Measurements from ENCODE around the gene AKAP13.
"Not testable (repeated sequence)": the region's sequence is repeated elsewhere in the genome, so short reads cannot be mapped to it uniquely, and the experiment has no call there.

Gene AKAP13

DNA sequence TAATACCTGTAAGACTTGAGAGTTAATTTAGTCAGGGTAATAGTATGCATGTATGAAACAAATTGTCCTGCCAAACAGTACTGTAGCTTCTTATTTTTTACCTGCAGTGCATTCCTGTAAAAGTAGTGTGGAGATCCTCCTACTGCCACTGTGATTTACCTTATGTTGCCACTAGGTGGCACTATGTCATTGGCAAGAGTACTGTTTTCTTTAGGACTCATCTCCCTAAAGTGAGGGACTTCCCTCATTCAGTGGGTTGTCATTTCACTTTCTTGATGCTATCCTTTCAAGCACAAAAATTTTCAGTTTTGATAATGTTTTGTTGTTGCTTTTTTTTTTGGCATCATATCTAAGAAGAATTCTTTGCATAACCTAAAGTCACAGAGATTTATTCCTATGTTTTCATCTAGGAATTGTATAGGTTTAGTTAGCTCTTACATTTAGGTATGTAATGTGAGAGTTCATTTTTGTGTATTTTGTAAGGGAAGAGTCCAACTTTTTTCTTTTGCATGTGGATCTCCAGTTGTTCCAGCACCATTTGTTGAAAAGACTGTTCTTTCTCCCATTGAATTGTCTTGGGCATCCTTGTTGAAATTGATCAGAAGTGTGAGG is 105.7 kb downstream of the AKAP13 start:
- Mint-ChIP-seq H3K4me1 (peaks cover 92% of the 10 kb centered on the region), H3K27ac (no peak overlapping the region), H3K36me3 (ENCODE audit: low read depth) (peaks cover 32% of the 10 kb centered on the region), H3K4me3 (no peak overlapping the region), H3K9me3 (no peaks in the 10 kb centered on the region), H3K27me3 (ENCODE audit: low read depth, poor library complexity) (no peaks in the 10 kb centered on the region)
- DNase-seq: peak; percentile 64
- TF ChIP-seq, protein P1, sequence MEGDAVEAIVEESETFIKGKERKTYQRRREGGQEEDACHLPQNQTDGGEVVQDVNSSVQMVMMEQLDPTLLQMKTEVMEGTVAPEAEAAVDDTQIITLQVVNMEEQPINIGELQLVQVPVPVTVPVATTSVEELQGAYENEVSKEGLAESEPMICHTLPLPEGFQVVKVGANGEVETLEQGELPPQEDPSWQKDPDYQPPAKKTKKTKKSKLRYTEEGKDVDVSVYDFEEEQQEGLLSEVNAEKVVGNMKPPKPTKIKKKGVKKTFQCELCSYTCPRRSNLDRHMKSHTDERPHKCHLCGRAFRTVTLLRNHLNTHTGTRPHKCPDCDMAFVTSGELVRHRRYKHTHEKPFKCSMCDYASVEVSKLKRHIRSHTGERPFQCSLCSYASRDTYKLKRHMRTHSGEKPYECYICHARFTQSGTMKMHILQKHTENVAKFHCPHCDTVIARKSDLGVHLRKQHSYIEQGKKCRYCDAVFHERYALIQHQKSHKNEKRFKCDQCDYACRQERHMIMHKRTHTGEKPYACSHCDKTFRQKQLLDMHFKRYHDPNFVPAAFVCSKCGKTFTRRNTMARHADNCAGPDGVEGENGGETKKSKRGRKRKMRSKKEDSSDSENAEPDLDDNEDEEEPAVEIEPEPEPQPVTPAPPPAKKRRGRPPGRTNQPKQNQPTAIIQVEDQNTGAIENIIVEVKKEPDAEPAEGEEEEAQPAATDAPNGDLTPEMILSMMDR (IDR thresholded peaks at IDR 0.05): peak; percentile 82

DNA sequence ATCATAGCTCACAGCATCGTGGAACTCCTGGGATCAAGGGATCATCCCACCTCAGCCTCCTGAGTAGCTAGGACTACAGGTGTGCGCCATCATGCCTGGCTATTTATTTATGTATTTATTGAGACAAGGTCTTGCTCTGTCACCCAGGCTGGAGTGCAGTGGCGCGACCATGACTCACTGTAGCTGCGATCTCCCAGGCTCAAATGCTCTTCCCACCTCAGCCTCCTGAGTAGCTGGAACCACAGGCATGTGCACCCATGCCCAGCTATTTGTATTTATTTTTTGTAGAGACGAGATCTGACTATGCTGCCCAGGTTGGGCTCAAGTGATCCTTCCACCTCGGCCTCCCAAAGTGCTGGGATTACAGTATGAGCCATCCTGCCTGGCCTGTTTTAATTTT is 107.4 kb downstream of the AKAP13 start:
- not testable (repeated sequence) for H3K27me3 Mint-ChIP-seq (ENCODE audit: low read depth, poor library complexity); DNase-seq; H3K9me3 Mint-ChIP-seq; H3K4me3 Mint-ChIP-seq
- Mint-ChIP-seq H3K4me1 (peaks cover 80% of the 10 kb centered on the region), H3K27ac (peak overlapping the region; percentile 58), H3K36me3 (ENCODE audit: low read depth) (peaks cover 33% of the 10 kb centered on the region)

DNA sequence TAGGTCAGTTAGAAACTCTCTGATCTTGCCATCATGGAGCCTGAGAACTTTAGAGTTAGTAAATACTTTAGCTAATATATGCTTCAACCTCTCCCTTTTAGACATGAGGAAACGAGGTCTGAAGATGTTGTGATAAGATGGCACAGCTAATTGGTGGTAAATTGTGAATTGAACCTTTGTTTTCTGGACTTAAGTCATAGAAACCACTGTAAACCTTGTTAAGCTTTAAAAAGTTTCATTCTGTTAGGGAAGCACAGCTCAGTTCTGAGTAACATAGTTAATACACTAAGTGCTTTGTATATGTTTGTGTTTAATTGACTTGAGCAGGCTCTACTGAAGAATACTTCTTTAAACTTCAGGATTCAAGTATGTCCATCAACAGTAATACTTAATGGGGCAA is 108.6 kb downstream of the AKAP13 start:
- Mint-ChIP-seq H3K27ac (peak overlapping the region; percentile 78), H3K4me3 (peak overlapping the region; percentile 39), H3K9me3 (no peaks in the 10 kb centered on the region), H3K27me3 (ENCODE audit: low read depth, poor library complexity) (no peaks in the 10 kb centered on the region), H3K4me1 (peaks cover 80% of the 10 kb centered on the region), H3K36me3 (ENCODE audit: low read depth) (peaks cover 33% of the 10 kb centered on the region)
- DNase-seq: no peak
- TF ChIP-seq, protein P1 (IDR thresholded peaks at IDR 0.05): no peak

DNA sequence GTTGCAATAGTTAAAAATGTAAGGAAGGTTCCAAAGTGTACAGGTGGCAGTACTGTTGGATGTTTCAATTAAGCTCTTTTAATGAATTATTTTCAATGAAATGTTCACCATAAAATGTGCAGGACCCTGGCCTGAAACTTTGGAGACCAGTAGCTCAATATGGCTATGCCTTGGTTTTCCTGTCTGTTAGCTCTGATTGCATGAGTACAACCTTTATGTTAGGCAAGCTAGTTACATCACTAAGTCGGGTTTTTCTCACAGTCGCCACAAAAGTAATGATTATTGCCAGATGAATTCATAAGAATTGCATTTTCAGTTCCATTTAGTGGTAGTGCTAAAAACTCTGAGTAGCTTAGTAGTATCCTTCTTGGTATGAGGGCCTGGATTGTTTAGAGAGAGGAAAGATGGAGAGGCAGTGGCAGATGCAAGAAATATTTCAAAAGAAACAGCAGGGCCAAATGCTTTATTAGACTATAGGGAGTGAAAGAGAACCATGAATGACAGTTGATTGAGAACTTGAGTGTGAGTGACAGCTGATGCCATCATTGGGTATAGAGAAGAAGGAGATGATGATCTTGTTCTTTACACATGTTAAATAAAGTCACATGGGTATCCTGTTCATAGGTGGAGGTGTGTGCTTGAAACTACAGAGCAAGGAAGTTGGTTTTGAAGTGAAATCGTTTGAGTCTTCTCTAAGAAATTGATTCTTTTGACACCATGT is 109.5 kb downstream of the AKAP13 start:
- no peaks in the 10 kb centered on the region for H3K9me3 Mint-ChIP-seq

DNA sequence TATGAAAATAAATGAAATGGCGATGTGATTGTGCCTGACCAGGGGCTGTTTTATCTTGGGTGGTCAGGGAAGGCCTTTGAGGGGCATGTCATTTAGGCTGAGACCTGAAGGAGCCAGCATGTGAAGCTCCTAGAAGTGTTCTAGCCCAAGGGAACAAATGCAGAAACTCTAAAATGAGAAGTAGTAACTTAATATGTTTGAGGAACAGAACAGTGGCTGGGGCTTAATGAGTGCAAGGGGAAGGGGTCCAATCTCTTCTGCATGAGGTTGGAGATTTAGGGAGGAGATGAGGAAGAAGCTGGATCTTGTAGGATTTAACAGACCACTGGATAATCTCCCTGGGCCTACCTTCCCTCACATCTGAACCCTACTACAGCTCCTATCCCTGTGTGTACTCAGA is 110.5 kb downstream of the AKAP13 start:
- DNase-seq: no peak
- Mint-ChIP-seq H3K36me3 (ENCODE audit: low read depth) (peaks cover 33% of the 10 kb centered on the region), H3K4me3 (no peak overlapping the region), H3K4me1 (peaks cover 80% of the 10 kb centered on the region), H3K27ac (peak overlapping the region; percentile 85), H3K9me3 (no peaks in the 10 kb centered on the region), H3K27me3 (ENCODE audit: low read depth, poor library complexity) (no peaks in the 10 kb centered on the region)
- TF ChIP-seq, protein P1 (IDR thresholded peaks at IDR 0.05): no peak

More for the DNA sequence above, 109.5 kb downstream of the AKAP13 start:
- Mint-ChIP-seq H3K4me3 (no peak overlapping the region), H3K36me3 (ENCODE audit: low read depth) (peaks cover 33% of the 10 kb centered on the region), H3K27ac (peak overlapping the region; percentile 8), H3K27me3 (ENCODE audit: low read depth, poor library complexity) (no peaks in the 10 kb centered on the region), H3K4me1 (peaks cover 80% of the 10 kb centered on the region)
- DNase-seq: no peak
- TF ChIP-seq, protein P1 (IDR thresholded peaks at IDR 0.05): no peak

DNA sequence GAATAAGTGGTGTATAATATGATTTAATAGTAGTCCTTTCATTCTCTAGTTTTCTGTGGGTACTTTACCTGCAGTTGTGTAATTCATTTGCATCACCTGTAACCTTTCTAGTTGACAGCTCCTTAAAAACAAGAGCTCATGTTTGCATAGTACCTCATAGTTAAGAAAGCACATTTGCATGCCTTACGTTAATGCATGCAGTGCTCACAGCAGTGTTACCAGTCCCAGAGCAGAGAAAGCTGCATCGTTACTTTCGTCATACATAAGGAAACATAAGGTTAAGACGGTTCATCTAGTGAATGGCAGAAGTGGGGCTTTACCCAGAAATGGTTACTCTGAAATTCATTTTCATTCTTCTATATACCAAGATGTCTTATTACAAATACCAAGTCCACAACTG is 111.3 kb downstream of the AKAP13 start:
- H3K4me1 Mint-ChIP-seq: peaks cover 84% of the 10 kb centered on the region
- no peak overlapping the region for H3K4me3 Mint-ChIP-seq
- TF ChIP-seq, protein P1 (IDR thresholded peaks at IDR 0.05): no peak
- no peaks in the 10 kb centered on the region for H3K9me3 Mint-ChIP-seq
- DNase-seq: no peak
- H3K27me3 Mint-ChIP-seq (ENCODE audit: low read depth, poor library complexity): no peaks in the 10 kb centered on the region
- H3K27ac Mint-ChIP-seq: no peak overlapping the region
- H3K36me3 Mint-ChIP-seq (ENCODE audit: low read depth): peaks cover 33% of the 10 kb centered on the region

All from nephron progenitor cell (in vitro differentiated cells).